K562 (cell line): ENCODE measurements around the gene BMF. TPM values are rescaled to one million over a fixed set of nuclear protein-coding genes. Genes with fewer than 3 reads are reported as not detected.

Source experiments
- GABPB1 ChIP-seq: sonication (generic); formaldehyde crosslinking; IDR thresholded peaks from 2 replicates; pipeline ENCODE4 v1.8.0; 2022; ENCODE audit warnings: mild to moderate bottlenecking, missing genetic modification reagents
- ID3 ChIP-seq, 2 experiments: fragments of 250-450 bp in 1 of 2; fragments of 450-650 bp in 1 of 2; sonication (Bioruptor Pico) in 1 of 2; IDR thresholded peaks; 2 replicates each; pipeline versions ENCODE4 v1.6.1 to v1.8.0; 2016 to 2021; ENCODE audit warnings: mild to moderate bottlenecking in 2 of 2, moderate library complexity in 2 of 2, missing compliant biosample characterization in 1 of 2, missing genetic modification characterization in 1 of 2
- JUND ChIP-seq, 2 experiments: IDR thresholded peaks; 2 replicates in 1 of 2; 3 replicates in 1 of 2; pipeline ENCODE4 v1.6.1; 2011; ENCODE audit warnings: borderline replicate concordance in 2 of 2, low read depth in 2 of 2, low read length in 2 of 2, improper control_type of control experiment in 1 of 2, missing biosample characterization in 1 of 2, missing genetic modification characterization in 1 of 2, missing genetic modification reagents in 1 of 2
- NEUROD1 ChIP-seq: fragments of 150-350 bp; IDR thresholded peaks from 2 replicates; pipeline ENCODE4 v1.6.1; 2014; ENCODE audit warnings: borderline replicate concordance, low read length, low read depth; ENCODE audit not compliant: partially characterized antibody
- ZEB2 ChIP-seq: fragments of 450-650 bp; IDR thresholded peaks from 2 replicates; pipeline ENCODE4 v1.6.1; 2016
- ZNF740 ChIP-seq, 3 experiments: fragments of 200-800 bp in 1 of 3; sonication (Bioruptor generic) in 1 of 3; sonication (generic) in 1 of 3; formaldehyde crosslinking in 1 of 3; IDR thresholded peaks; 2 replicates each; pipeline versions ENCODE4 v1.6.1 to v1.8.0; 2016 to 2022; ENCODE audit warnings: mild to moderate bottlenecking in 2 of 3, missing compliant biosample characterization in 2 of 3, missing genetic modification characterization in 2 of 3, missing genetic modification reagents in 1 of 3
- polyA plus RNA-seq, 8 experiments: library from polyadenylated mRNA; depleted of rRNA in 4 of 8; stranded (reverse) in 5 of 8; unstranded in 3 of 8; fragments of >200 nt; fragmentation: Nextera tagmentation in 2 of 8; fragmentation: Illumina TruSeq in 1 of 8; extraction: Ambion mirVana in 2 of 8; extraction: Trizol in 1 of 8; gene quantifications; 2 replicates each; pipeline versions ENCODE4 v1.2.1 to v1.2.3, GENCODE V29; 2011 to 2014; ENCODE audit warnings: inconsistent platforms in 1 of 8, missing spikeins in 1 of 8
- total RNA-seq, 7 experiments: library from RNA; depleted of rRNA in 6 of 7; stranded (reverse); fragments of >200 nt in 6 of 7; fragmentation: Illumina TruSeq in 2 of 7; extraction: Trizol in 2 of 7; gene quantifications; 2 replicates each; pipeline versions ENCODE4 v1.2.1 to v1.2.3, GENCODE V29; 2011 to 2021; ENCODE audit warnings: low replicate concordance in 1 of 7

The BMF gene
- total and polyA plus RNA-seq, 9 of the 15 experiments (the other 6 are each of a cell fraction or from before 2014, with no cell fraction given) = 0.25 to 0.91 (median 0.59) TPM; not detected in 2

GRCh38 chr15:40098489-40099261 lies 10.0 kb downstream of the BMF start (continued):
- no peak for TF ChIP-seq ZNF740 (CRISPR knock-in tag; IDR thresholded peaks at IDR 0.05)
- no peak for TF ChIP-seq ZNF740 (tag; IDR thresholded peaks at IDR 0.05)
- TF ChIP-seq JUND (IDR thresholded peaks at IDR 0.05; ENCODE audit: borderline replicate concordance, low read depth, low read length) = peak; percentile 99
- TF ChIP-seq JUND (tag; IDR thresholded peaks at IDR 0.05; ENCODE audit: borderline replicate concordance, low read depth, low read length) = peak; percentile 98
- peak; percentile 66 for TF ChIP-seq NEUROD1
- TF ChIP-seq GABPB1 = no peak
- TF ChIP-seq ID3 (CRISPR knock-in tag; IDR thresholded peaks at IDR 0.05) = no peak
- no peak for TF ChIP-seq ID3 (tag; IDR thresholded peaks at IDR 0.05)
- TF ChIP-seq ZEB2 = peak; percentile 60; the same call in 1 of the 2 replicates
